OCI-LY7 (cell line): ENCODE data around the gene IHH. TPM values are rescaled to one million over a fixed set of nuclear protein-coding genes. Genes with fewer than 3 reads are reported as not detected.
A peak's percentile ranks its signal among the peaks of the same experiment; 100 is the strongest.

Source experiments
- BruUV-seq: library from RNA; stranded (reverse); fragments of 400-500 nt; replicated peaks from 2 replicates; lab custom pipeline; 2021; lab: Mats Ljungman, UMichigan
- CTCF ChIA-PET: fragments of 300-600 bp; sonication (Branson Sonifier 250); formaldehyde crosslinking; loops from one replicate; lab custom pipeline; 2022; ENCODE audit warnings: antibody characterized with exemption; ENCODE audit not compliant: unreplicated experiment; lab: Charles Lee
- POLR2A ChIA-PET: fragments of 300-600 bp; sonication (Branson Sonifier 250); formaldehyde crosslinking; loops from one replicate; lab custom pipeline; 2022; ENCODE audit warnings: antibody characterized with exemption; lab: Charles Lee
- DNase-seq: peaks from one replicate; pipeline ENCODE4 v3.0.0-alpha.2; 2015; ENCODE audit warnings: low spot score
- H2AFZ ChIP-seq: fragments of 200-600 bp; sonication (generic), shearing (Covaris generic); 2 replicates; pipeline ENCODE4 v1.6.1; 2014; ENCODE audit warnings: mild to moderate bottlenecking, antibody characterized with exemption, low read length, moderate library complexity
- H3K27ac ChIP-seq: fragments of 200-600 bp; sonication (generic); 2 replicates; pipeline ENCODE4 v1.5.1; 2014; ENCODE audit warnings: mixed run types, low read depth, mild to moderate bottlenecking, moderate library complexity, low read length, inconsistent platforms; ENCODE audit not compliant: poor library complexity, severe bottlenecking
- H3K36me3 ChIP-seq: fragments of 200-600 bp; sonication (generic); 2 replicates; pipeline ENCODE4 v1.6.1; 2014; ENCODE audit warnings: mild to moderate bottlenecking, antibody characterized with exemption, low read length, moderate library complexity, mixed read lengths; ENCODE audit not compliant: insufficient read depth
- H3K4me1 ChIP-seq: fragments of 200-600 bp; sonication (generic); 2 replicates; pipeline ENCODE4 v1.5.1; 2014; ENCODE audit warnings: mild to moderate bottlenecking, low read length; ENCODE audit not compliant: insufficient read depth, poor library complexity, severe bottlenecking
- H3K4me2 ChIP-seq: fragments of 200-600 bp; sonication (generic); 2 replicates; pipeline ENCODE4 v1.6.1; 2014; ENCODE audit warnings: mild to moderate bottlenecking, low read length
- H3K4me3 ChIP-seq: fragments of 200-600 bp; sonication (generic); 2 replicates; pipeline ENCODE4 v1.5.1; 2014; ENCODE audit warnings: mild to moderate bottlenecking, low read depth, low read length; ENCODE audit not compliant: poor library complexity, severe bottlenecking
- H3K79me2 ChIP-seq: fragments of 200-600 bp; sonication (generic); 2 replicates; pipeline ENCODE4 v1.6.1; 2016; ENCODE audit warnings: low read depth, mild to moderate bottlenecking, low read length, moderate library complexity, mixed read lengths; ENCODE audit not compliant: insufficient read depth
- H3K9me2 ChIP-seq: fragments of 200-600 bp; sonication (generic); 2 replicates; pipeline ENCODE4 v1.6.1; 2016; ENCODE audit warnings: mild to moderate bottlenecking, low read length, mixed read lengths; ENCODE audit not compliant: insufficient read depth
- H3K9me3 ChIP-seq: fragments of 200-600 bp; sonication (generic); 2 replicates; pipeline ENCODE4 v1.6.1; 2014; ENCODE audit warnings: mild to moderate bottlenecking, mixed run types, low read length, mixed read lengths
- H4K20me1 ChIP-seq: fragments of 200-600 bp; sonication (generic); 2 replicates; pipeline ENCODE4 v1.6.1; 2014; ENCODE audit warnings: mild to moderate bottlenecking, antibody characterized with exemption, low read length, moderate library complexity, mixed read lengths; ENCODE audit not compliant: insufficient read depth
- CTCF ChIP-seq: fragments of 200-600 bp; sonication (generic); conservative IDR thresholded peaks from 2 replicates; pipeline ENCODE4 v1.5.1; 2014; ENCODE audit warnings: mild to moderate bottlenecking, antibody characterized with exemption, low read length, moderate library complexity, mixed read lengths
- EZH2phosphoT487 ChIP-seq: fragments of 200-600 bp; sonication (generic); IDR thresholded peaks from 2 replicates; pipeline ENCODE4 v1.6.1; 2018; ENCODE audit warnings: low read depth, borderline replicate concordance, mild to moderate bottlenecking, mixed run types, antibody characterized with exemption, low read length, moderate library complexity, mixed read lengths
- intact Hi-C: fragments of 100-400 bp; cut with micrococcal nuclease; formaldehyde crosslinking; loops from one replicate; pipeline ENCODE4 v1.10.0; 2022; ENCODE audit not compliant: unreplicated experiment
- total RNA-seq, 2 experiments: library from RNA; depleted of rRNA in 1 of 2; stranded (reverse); fragments of >200 nt in 1 of 2; shearing (Covaris generic) in 1 of 2; gene quantifications; 2 replicates each; pipeline ENCODE4 v1.2.3, GENCODE V29; 2014 to 2022

The IHH gene
- total RNA-seq, 2 experiments from 2014 or later = not detected

DNA sequence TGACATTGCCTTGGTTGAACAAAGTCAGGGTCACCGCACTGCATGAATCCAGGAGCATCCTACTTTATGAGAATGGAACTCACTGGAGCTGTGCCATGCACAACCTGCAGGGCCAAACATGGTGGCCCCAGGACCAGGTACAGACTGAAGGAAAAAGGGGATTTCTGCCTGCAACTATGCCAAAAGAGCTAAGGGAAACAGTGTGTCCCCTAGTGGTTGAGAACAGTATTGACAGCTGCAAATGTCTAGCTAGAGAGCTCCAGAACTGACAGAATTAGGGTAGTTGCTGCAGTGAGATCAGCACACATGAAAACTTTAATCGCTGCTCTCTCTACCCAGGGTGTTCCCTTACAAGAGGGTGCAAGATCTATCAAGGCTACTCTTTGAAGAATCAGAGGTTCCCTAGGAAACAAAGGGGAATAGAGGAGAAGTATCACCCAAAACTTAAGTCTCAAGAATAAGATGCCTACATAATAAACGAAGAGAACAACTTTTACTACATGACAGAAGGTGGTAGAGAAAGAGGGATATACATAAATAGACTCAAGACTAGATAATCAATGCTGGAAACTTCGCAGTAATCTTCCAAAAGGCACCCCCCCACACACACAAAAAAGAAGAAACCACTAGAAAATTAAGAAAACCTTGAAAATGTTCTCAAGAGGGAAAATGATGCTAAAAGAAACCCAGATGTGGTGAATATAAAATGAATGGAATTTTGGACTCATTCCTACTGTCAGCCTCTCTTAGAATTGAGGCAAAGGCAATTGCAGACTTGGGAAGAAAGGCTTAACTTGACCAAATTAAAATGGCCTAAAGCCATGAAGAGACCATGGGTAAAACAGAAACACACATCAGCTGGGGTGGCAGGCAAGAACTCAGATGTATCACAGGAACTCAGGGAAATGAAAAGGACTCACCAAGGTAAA, 43.6 kb upstream of the IHH start:
- peak; percentile 49 for DNase-seq
- POLR2A ChIA-PET = interaction anchor here (0.7 to 1.0 kb wide), 3 partner anchors 11 to 62 kb away, joined by 3 read pairs; no protein-coding TSS in a partner anchor
- CTCF ChIA-PET = interaction anchor here (0.9 to 1.2 kb wide), 7 partner anchors 29 to 124 kb away, joined by 3 to 5 read pairs (median 3); no protein-coding TSS in a partner anchor
- no peaks in the 10 kb centered on the region for H3K4me1 ChIP-seq
- no peaks in the 10 kb centered on the region for H3K9me3 ChIP-seq
- H2AFZ ChIP-seq = no peak overlapping the region
- no peaks in the 10 kb centered on the region for H3K79me2 ChIP-seq
- no peak overlapping the region for H3K27ac ChIP-seq
- no peak overlapping the region for H3K4me3 ChIP-seq
- intact Hi-C loops = loop anchor here (5.0 kb wide), 3 partner anchors 32 to 47 kb away; no protein-coding TSS in a partner anchor
- H3K9me2 ChIP-seq = no peaks in the 10 kb centered on the region
- no peaks in the 10 kb centered on the region; the same call in 1 of the 2 replicates for H4K20me1 ChIP-seq
- H3K4me2 ChIP-seq = no peak overlapping the region
- TF ChIP-seq CTCF = peak; percentile 86
- TF ChIP-seq EZH2phosphoT487 = no peak
- no peaks in the 10 kb centered on the region for H3K36me3 ChIP-seq
- BruUV-seq = no TSS peak

GRCh38 chr2:219099329-219099728, 38.6 kb upstream of the IHH start:
- no peaks in the 10 kb centered on the region for H3K36me3 ChIP-seq
- TF ChIP-seq CTCF (no peak), EZH2phosphoT487 (no peak)
- no peak overlapping the region for H3K4me2 ChIP-seq
- no peaks in the 10 kb centered on the region for H3K4me1 ChIP-seq
- H3K79me2 ChIP-seq = no peaks in the 10 kb centered on the region
- no peak for DNase-seq
- no peak overlapping the region for H2AFZ ChIP-seq
- H3K4me3 ChIP-seq = no peak overlapping the region
- no peak overlapping the region for H3K27ac ChIP-seq
- intact Hi-C loops = no loop called here
- H4K20me1 ChIP-seq = no peaks in the 10 kb centered on the region
- POLR2A ChIA-PET = interaction anchor here (0.8 kb wide), 1 partner anchor 52 kb away, joined by 4 read pairs; no protein-coding TSS in a partner anchor
- no TSS peak for BruUV-seq
- H3K9me3 ChIP-seq = no peaks in the 10 kb centered on the region
- CTCF ChIA-PET = interaction anchor here (0.8 kb wide), 1 partner anchor 12 kb away, joined by 5 read pairs; no protein-coding TSS in a partner anchor
- no peaks in the 10 kb centered on the region for H3K9me2 ChIP-seq
